C4-2B (cell line): ENCODE measurements around the gene CDC14A.

ENCODE experiments used
- H3K27ac ChIP-seq: fragments of 450-650 bp; 2 replicates; pipeline ENCODE4 v1.5.1; 2017
- CTCF ChIP-seq: fragments of 450-650 bp; conservative IDR thresholded peaks from 2 replicates; pipeline ENCODE4 v1.5.1; 2017; ENCODE audit warnings: mild to moderate bottlenecking
- ZFX ChIP-seq: fragments of 450-650 bp; IDR thresholded peaks from 2 replicates; pipeline ENCODE4 v1.6.1; 2017

CDC14A gene

GRCh38 chr1:100502052-100502792, 149.9 kb downstream of the CDC14A start:
- no peak for TF ChIP-seq CTCF
- no peak for TF ChIP-seq ZFX
- H3K27ac ChIP-seq = no peak overlapping the region

GRCh38 chr1:100506217-100506616, 153.9 kb downstream of the CDC14A start:
- TF ChIP-seq ZFX = no peak
- no peak for TF ChIP-seq CTCF
- no peak overlapping the region for H3K27ac ChIP-seq

DNA sequence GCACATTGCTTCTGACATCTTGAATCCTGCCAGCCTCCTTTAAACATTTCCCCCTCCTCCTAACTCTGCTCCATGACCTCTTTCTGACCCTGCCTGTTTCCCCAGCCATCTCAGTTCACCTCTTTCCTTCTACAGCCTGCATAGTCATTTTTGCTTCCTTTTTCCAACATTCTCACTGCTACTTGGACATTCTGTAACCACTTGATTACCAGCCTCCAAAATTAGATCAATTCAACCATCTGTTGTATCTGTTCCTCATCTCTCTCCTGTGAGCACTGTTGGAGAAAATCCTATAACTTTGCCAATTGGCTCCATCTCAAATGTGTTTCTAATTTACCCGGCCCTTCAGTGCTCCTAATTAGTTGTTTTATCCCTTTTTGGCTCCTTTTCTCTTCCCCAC, 158.1 kb downstream of the CDC14A start:
- TF ChIP-seq CTCF (no peak), ZFX (no peak)
- H3K27ac ChIP-seq = peak overlapping the region; percentile 14; the same call in 1 of the 2 replicates

DNA sequence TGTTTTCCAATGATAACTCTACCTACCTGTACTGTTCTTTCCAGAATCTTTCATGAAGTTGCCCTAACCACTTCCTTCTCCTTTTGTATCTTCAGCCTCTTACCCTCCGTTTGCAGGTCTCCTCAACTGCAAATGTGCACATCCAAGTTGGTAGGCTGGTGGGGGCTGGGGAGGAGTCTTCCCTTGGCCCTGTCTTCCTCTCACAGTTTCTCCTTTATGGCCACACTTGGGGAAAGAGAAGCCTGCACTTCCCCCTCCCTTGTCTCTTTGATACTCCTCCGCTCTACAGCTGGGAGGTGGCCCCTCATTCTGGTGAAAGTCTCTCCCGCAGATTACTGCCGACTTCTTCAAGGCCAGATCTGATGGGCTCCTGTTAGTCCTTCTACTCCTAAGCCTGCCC, 158.8 kb downstream of the CDC14A start:
- H3K27ac ChIP-seq = peak overlapping the region; percentile 14; the same call in 1 of the 2 replicates
- TF ChIP-seq CTCF = no peak
- no peak for TF ChIP-seq ZFX

DNA sequence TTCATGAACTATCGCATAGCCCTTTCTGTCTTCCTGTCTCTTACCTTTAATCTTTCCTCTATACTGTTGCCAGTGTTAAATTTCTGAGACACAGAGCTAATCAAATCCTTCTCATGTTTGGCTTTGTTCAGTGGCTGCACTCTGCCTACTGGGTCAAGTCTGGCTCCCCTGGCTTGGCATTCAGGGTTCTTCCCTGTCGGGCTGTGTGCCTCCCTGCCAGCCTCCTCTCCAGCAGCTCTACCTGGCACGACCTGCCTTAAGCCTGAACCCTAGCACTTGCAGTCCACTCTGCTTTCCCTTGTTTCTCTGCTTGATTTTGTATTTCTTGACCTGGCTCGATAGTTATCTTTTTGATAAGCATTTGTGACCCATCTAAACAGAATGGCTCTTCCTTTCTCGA, 159.5 kb downstream of the CDC14A start:
- TF ChIP-seq CTCF = no peak
- no peak for TF ChIP-seq ZFX
- H3K27ac ChIP-seq = peak overlapping the region; percentile 14; the same call in 1 of the 2 replicates

- H3K27ac ChIP-seq = no peak overlapping the region
- no peak for TF ChIP-seq CTCF
- TF ChIP-seq ZFX = no peak
Measured at GRCh38 chr1:100512803-100513352, 160.6 kb downstream of the CDC14A start.

- H3K27ac ChIP-seq = peak overlapping the region; percentile 70; the same call in 1 of the 2 replicates
- TF ChIP-seq ZFX = no peak
- no peak for TF ChIP-seq CTCF
Measured at GRCh38 chr1:100516857-100517256, 164.6 kb downstream of the CDC14A start.
